ENCODE measurements around the gene PPM1L.

PPM1L gene

GRCh38 chr3:161049683-161050248 lies 293.7 kb downstream of the PPM1L start:
- intact Hi-C loops (cut with DNase I): no loop called here
- no peak for DNase-seq

- intact Hi-C loops (cut with DNase I): no loop called here
- no peak for DNase-seq
Observed at GRCh38 chr3:161050935-161051334, 294.9 kb downstream of the PPM1L start.

GRCh38 chr3:161051856-161052255 lies 295.8 kb downstream of the PPM1L start:
- intact Hi-C loops (cut with DNase I): no loop called here
- DNase-seq: no peak

- intact Hi-C loops (cut with DNase I): no loop called here
- no peak for DNase-seq
Observed at GRCh38 chr3:161054860-161055604, 299.0 kb downstream of the PPM1L start.

- intact Hi-C loops (cut with DNase I): no loop called here
- no peak for DNase-seq
Observed at GRCh38 chr3:161064413-161064812, 308.4 kb downstream of the PPM1L start.

- peak in 2 of 42 donors; percentile 15 to 26 for DNase-seq
- intact Hi-C loops (cut with DNase I): no loop called here
Observed at GRCh38 chr3:161066930-161067329, 310.9 kb downstream of the PPM1L start.

GRCh38 chr3:161067335-161067734 lies 311.3 kb downstream of the PPM1L start:
- no peak for DNase-seq
- intact Hi-C loops (cut with DNase I): no loop called here

GRCh38 chr3:161069511-161070251 lies 313.6 kb downstream of the PPM1L start:
- intact Hi-C loops (cut with DNase I): no loop called here
- DNase-seq: peak in 8 of 42 donors; percentile 13 to 68 (median 31)

GRCh38 chr3:161070252-161070930 lies 314.4 kb downstream of the PPM1L start:
- intact Hi-C loops (cut with DNase I): no loop called here
- DNase-seq: no peak

GRCh38 chr3:161070980-161071663 lies 315.1 kb downstream of the PPM1L start:
- no peak for DNase-seq
- intact Hi-C loops (cut with DNase I): no loop called here

GRCh38 chr3:161072211-161072621 lies 316.2 kb downstream of the PPM1L start:
- DNase-seq: no peak
- intact Hi-C loops (cut with DNase I): no loop called here

GRCh38 chr3:161072751-161073150 lies 316.7 kb downstream of the PPM1L start:
- no peak for DNase-seq
- intact Hi-C loops (cut with DNase I): no loop called here

GRCh38 chr3:161073181-161073580 lies 317.1 kb downstream of the PPM1L start:
- intact Hi-C loops (cut with DNase I): no loop called here
- no peak for DNase-seq

- intact Hi-C loops (cut with DNase I): no loop called here
- DNase-seq: no peak
Observed at GRCh38 chr3:161081633-161082032, 325.6 kb downstream of the PPM1L start.

GRCh38 chr3:161082063-161082462 lies 326.0 kb downstream of the PPM1L start:
- intact Hi-C loops (cut with DNase I): no loop called here
- no peak for DNase-seq

- intact Hi-C loops (cut with DNase I): no loop called here
- peak in 15 of 42 donors; percentile 23 to 82 (median 51) for DNase-seq
Observed at GRCh38 chr3:161083131-161083530, 327.1 kb downstream of the PPM1L start.

GRCh38 chr3:161084277-161084676 lies 328.2 kb downstream of the PPM1L start:
- no peak for DNase-seq
- intact Hi-C loops (cut with DNase I): no loop called here

- no peak for DNase-seq
- intact Hi-C loops (cut with DNase I): no loop called here
Observed at GRCh38 chr3:161093895-161094294, 337.9 kb downstream of the PPM1L start.

- DNase-seq: peak in 2 of 42 donors; percentile 10 to 17
- intact Hi-C loops (cut with DNase I): no loop called here
Observed at GRCh38 chr3:161096771-161097367, 340.8 kb downstream of the PPM1L start.

All from head of caudate nucleus (tissue), 42 donors.